HG02623 (cell line): ENCODE results near the gene SLC10A6.
A peak's percentile ranks its signal among the peaks of the same experiment; 100 is the strongest.
"Not testable (repeated sequence)": the region's sequence is repeated elsewhere in the genome, so short reads cannot be mapped to it uniquely, and the experiment has no call there.

Experiments used
- ATAC-seq: cut with Tn5 transposase; IDR thresholded peaks from one replicate; pipeline ENCODE4 v1.9.1; 2021; ENCODE audit warnings: moderate library complexity; ENCODE audit not compliant: unreplicated experiment

The SLC10A6 gene

GRCh38 chr4:86848732-86849619 lies at the start of gene SLC10A6:
TSS of gene SLC10A6 (minus strand) at chr4:86849384. CDS start at chr4:86849115, 269 bp downstream.
- ATAC-seq: no peak

DNA sequence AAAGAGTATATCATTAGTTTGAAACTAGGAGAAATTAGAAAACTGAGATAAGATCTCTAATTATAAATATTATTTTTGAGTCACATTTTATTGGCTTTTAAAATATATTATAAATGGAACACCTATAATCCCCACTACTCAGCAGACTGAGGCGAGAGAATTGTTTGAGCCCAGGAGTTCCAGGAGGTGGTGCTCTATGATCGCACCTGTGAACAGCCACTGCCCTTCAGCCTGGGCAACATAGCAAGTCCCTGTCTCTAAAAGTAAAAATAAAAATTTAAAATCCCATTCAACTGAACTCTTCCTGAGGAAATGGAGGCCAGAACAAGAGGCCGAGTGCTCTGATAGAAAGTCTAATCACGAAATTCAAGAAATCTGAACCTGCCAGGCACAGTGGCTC lies 49.4 kb upstream of the SLC10A6 start:
- ATAC-seq: no peak

DNA sequence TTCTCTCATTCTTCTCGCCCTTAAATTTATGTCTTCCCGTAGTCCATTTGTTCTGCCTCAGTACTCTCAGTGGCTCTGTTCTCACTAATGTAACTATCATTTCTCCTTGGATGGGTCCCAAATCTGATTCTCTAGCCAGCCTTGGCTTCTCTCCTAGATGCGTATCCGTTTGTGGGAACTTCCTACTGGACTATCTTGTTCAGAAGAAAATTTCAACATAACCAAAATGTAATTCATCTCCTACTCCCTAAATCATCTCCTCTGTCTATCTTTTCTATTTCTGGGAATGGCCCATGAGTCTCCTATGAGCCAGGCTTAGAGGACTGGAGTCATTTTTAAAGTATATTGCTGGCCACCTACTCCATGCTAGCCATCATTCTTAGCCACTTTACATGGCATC lies 47.4 kb upstream of the SLC10A6 start:
- no peak for ATAC-seq

GRCh38 chr4:86895692-86896488 lies 46.7 kb upstream of the SLC10A6 start:
- ATAC-seq: peak; percentile 47

GRCh38 chr4:86894455-86894854 lies 45.3 kb upstream of the SLC10A6 start:
- no peak for ATAC-seq

- ATAC-seq: no peak
Measured at GRCh38 chr4:86893136-86893535, 44.0 kb upstream of the SLC10A6 start.

GRCh38 chr4:86892636-86892960 lies 43.4 kb upstream of the SLC10A6 start:
- no peak for ATAC-seq

DNA sequence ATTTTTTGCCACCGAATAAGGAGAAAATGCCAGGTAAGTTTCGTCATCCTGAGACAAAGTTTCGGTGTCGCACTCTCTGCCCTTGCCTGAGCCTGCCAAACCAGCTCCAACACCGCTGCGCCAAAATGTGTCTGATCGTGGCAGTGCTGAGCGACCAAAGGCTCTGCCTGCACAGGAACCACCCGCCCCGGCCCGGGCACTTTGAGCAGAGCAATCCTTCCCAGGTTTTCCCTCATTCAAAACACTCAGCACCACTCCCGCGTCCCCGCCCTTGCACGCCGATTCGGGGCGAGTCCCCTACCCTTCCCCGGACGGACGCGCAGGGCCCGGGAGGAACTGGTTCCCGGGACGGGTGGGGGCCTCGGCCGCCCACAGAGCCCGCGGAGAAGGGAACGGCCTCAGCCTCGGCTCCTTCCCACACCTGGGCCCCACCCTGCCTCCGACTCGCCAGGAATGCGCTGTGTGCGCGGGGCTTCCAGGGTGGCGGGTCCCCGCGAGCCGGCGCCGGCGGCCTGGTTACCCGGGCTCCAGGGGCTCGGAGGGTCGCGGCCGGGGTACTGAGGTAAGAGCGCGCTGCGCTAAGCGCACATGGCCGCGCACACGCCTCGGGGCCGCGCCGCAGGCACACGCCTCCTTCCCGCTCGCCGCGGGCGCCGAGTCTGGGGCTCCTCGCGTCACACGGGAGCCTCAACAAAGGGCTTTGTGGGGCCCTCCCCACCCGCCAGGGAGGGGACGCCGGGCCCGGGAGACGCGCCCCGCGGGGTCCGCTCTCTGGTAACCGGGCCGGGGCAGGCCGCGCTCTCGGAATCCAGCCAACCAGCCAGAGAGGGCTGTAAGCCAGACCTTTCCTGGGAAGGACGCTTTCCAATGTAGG lies 42.8 kb upstream of the SLC10A6 start, which contains the start of gene C4orf36:
Gene C4orf36 (minus strand): TSS at position 661 of the 874 bp plus-strand sequence. CDS start 902 bp downstream, outside the sequence.
- peak; percentile 49 for ATAC-seq

DNA sequence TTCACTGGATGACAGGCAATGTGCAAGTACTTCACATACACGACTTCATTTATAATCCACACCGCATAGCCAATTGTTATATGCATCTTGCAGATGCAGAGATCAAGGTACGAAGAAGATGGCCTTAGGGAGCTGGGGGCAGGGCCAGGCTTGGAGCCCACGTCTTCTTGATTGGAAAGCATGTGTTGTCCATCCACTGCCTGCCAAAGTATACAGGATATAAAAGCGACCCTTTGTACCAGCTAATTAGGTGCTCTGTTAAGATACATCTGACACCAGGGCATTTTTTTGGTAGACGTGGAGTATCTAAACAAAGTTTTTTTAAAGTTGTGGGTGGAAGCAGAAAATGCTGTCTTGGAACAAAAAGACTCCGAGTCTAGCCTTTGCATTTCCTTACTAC lies 41.6 kb upstream of the SLC10A6 start:
- ATAC-seq: no peak

DNA sequence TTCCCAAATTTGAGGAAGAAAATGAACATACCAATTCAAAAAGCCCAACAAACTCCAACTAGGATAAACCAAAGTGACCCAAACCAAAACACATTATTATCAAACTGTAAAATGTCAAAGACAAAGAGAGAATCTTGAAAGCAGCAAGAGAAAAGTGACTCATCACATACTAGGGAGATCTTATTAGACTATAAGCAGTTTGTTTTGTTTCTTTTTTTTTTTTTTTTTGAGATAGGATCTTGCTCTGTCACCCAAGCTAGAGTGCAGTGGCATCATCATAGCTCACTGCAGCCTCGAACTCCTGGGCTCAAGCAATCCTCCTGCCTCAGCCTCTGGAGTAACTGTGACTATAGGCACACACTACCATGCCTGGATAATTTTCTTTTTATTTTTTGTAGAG lies 30.5 kb upstream of the SLC10A6 start:
- ATAC-seq: no peak

DNA sequence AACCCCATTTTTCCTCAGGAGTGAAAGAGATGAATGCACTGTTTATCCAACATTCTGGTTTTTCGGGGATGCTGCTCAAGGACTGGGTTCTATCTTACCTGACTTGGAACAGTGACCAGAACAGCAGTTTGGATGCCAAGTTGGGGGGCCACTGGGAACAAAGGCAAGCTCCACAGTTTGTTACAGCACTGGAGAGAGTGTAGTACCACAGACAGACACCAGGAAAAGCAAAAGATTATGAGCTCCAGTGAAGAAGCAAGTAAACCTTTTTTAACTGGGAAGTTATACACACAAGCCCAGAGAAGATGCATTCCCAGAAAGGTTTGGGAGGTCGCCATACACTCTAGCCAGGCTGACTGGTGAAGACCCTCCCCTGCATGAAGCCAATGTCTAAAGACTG lies 29.5 kb upstream of the SLC10A6 start:
- ATAC-seq: no peak

DNA sequence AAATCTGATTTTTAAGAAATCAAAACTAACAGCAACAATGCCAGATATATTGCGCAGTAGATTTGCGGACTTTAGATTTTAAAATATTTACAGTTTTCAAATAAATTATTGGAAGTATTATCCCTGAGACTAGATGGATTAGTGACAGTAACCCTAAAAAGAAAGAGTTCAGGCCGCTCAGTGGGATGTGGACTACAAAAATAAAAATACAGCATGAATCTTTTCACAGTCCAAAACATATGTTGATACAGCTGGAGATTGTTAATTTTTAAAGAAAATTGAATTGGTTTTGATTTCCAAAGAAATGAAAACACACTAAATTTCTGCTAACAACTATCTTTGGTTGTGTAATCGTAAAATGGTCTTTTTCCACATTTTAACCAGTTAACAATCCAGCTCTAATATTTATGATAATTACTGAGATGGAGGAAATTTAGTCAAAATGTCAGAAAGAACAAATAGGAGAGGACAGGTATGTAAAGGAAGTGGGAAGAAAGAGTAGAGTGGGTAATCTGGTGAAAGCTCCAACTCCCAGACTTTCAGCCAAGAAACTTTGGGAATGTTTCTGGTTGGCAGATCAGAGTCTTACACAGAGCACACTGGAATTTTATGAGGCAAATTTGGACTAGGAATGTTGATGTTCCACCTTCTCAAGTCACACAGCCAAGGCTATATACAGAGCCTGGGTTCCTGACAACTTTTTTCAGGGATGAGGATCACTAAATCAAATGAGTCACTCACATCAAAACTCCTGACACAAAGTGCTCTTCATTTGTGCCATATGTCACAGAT lies 27.9 kb upstream of the SLC10A6 start:
- no peak for ATAC-seq

DNA sequence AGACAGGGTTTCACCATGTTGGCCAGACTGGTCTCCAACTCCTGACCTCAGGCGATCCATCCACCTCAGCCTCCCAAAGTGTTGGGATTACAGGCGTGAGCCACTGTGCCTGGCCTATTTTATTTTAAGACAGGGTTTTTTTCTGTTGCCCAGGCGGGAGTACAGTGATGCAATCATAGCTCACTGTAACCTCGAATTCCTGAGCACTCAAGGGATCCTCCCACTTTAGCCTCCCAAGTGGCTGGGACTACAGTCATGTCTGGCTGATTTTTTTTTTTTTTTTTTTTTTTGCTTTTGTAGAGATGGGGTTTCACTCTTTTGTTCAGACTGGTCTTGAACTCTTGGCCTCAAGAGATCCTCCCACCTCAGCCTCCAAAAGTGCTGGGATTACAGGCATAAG lies 26.3 kb upstream of the SLC10A6 start:
- not testable (repeated sequence) for ATAC-seq

DNA sequence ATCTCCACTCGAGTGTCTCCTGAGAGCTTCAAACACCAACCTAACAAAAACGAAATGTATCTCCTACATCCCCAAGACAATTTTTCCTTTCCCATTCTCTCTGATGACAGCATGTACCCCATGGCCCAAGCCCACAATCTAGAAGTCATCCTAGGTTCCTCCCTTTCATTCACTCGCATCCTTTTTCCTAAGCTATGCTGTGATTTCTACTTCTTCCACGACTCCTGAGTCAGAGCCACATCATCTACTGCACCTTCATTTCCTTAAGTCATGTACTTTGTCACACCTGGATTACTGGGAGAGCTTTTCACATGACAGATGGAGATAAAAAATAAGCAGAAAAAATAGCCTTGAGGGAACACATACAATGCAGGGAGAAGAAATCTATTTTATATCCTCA lies 23.0 kb upstream of the SLC10A6 start:
- ATAC-seq: no peak

DNA sequence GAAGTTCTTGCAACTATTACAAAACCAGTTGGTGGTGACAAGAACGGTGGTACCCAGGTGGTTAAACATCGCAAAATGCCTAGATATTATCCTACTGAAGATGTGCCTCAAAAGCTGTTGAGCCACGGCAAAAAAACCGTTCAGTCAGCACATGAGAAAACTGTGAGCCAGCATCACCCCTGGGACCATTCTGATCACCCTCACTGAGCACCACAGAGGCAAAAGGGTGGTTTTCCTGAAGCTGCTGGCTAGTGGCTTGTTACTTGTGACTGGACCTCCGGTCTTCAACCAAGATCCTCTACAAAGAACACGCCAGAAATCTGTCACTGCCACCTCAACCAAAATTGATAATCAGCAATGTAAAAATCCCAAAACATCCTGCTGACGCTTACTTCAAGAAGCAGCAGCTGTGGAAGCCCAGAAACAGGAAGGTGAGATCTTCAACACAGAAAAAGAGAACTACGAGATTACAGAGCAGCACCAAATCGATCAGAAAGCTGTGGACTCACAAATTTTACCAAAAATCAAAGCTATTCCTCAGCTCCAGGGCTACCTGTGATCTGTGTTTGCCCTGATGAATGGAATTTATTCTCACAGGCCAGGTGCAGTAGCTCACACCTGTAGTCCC lies 21.4 kb upstream of the SLC10A6 start:
- no peak for ATAC-seq

DNA sequence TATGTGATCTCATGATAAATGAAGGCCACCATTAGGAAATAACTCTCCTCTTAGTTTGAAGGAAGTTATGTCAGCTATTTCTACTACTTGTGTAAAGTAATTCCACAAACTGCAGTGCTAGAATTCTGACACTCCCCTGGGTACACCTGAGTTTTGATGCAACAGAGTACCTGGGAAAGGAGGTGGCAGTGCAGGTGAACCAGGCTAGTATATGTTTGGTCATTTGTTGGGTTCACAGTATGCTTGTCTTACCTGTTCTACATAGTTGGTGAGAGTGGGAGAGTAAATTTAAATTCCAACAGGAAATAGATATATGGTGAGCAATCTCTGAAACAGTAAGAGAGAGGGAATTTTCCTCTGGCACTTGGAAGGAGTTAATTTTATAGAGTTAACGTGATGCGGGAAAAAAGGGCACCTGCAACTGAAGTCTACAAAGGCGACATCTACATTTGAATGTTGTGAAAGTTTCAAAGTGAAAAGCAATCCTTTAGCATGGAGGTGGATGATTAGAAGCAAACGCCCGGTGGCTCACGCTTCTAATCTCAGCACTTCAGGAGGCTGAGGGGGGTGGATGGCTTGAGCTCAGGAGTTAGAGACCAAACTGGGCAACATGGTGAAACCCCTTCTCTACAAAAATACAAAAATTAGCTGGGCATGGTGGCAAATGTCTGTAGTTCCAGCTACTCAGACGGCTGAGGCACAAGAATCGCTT lies 8.3 kb upstream of the SLC10A6 start:
- ATAC-seq: no peak

DNA sequence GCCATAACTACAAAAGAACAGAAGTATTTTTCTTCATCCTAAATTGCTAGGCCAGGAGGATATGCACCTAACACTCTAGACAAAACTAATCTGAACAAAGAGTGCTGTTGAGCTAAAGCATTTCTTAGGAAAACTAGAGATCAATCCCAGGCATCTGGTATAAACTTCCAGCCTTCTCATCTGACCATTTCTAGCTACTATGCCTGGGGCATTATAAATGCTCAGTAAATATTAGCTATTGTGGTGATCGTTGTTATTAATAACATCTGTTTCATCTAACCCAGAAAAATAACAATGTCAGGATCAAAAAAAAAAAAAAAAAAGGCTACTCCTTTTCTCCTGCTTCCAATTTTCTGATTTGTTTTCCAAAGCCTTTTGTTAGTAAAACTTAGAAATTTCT lies 7.7 kb upstream of the SLC10A6 start:
- no peak for ATAC-seq

GRCh38 chr4:86855572-86855971 lies 6.4 kb upstream of the SLC10A6 start:
- no peak for ATAC-seq

GRCh38 chr4:86853209-86853608 lies 4.0 kb upstream of the SLC10A6 start:
- ATAC-seq: no peak
